OCI-LY1 (cell line): ENCODE results near the gene SULT2B1.

Experiments used
- H2AFZ ChIP-seq: fragments of 200-600 bp; sonication (generic), shearing (Covaris generic); 2 replicates; pipeline ENCODE4 v1.6.0; 2014; ENCODE audit warnings: antibody characterized with exemption, mild to moderate bottlenecking, low read length
- H3F3A ChIP-seq: fragments of 200-600 bp; sonication (generic), shearing (Covaris generic); 2 replicates; pipeline ENCODE4 v1.6.0; 2014; ENCODE audit warnings: mild to moderate bottlenecking, antibody characterized with exemption, low read length, moderate library complexity; ENCODE audit not compliant: insufficient read depth
- H3K27ac ChIP-seq: fragments of 200-600 bp; sonication (generic); 2 replicates; pipeline ENCODE4 v1.5.1; 2014; ENCODE audit warnings: low read length, mixed run types, mild to moderate bottlenecking, low read depth; ENCODE audit not compliant: poor library complexity, severe bottlenecking
- H3K27me3 ChIP-seq: fragments of 200-600 bp; sonication (generic); 2 replicates; pipeline ENCODE4 v1.6.0; 2014; ENCODE audit warnings: antibody characterized with exemption, mild to moderate bottlenecking, low read length, moderate library complexity; ENCODE audit not compliant: insufficient read depth
- H3K36me3 ChIP-seq: fragments of 200-600 bp; sonication (generic); 2 replicates; pipeline ENCODE4 v1.6.1; 2014; ENCODE audit warnings: mild to moderate bottlenecking, antibody characterized with exemption, low read length, moderate library complexity, mixed read lengths; ENCODE audit not compliant: insufficient read depth
- H3K4me1 ChIP-seq: fragments of 200-600 bp; sonication (generic); 2 replicates; pipeline ENCODE4 v1.5.1; 2014; ENCODE audit warnings: mild to moderate bottlenecking, low read length, moderate library complexity; ENCODE audit not compliant: insufficient read depth, severe bottlenecking
- H3K4me2 ChIP-seq: fragments of 200-600 bp; sonication (generic), shearing (Covaris generic); 2 replicates; pipeline ENCODE4 v1.6.1; 2014; ENCODE audit warnings: low read length
- H3K4me3 ChIP-seq: fragments of 200-600 bp; sonication (generic); 2 replicates; pipeline ENCODE4 v1.5.1; 2014; ENCODE audit warnings: low read length, low read depth, mild to moderate bottlenecking, mixed read lengths; ENCODE audit not compliant: poor library complexity, severe bottlenecking
- H3K79me2 ChIP-seq: fragments of 200-600 bp; shearing (Covaris generic); 2 replicates; pipeline ENCODE4 v1.6.1; 2016; ENCODE audit warnings: mixed run types, low read length, mixed read lengths; ENCODE audit not compliant: insufficient read depth
- H3K9ac ChIP-seq: fragments of 200-600 bp; sonication (generic), shearing (Covaris generic); 2 replicates; pipeline ENCODE4 v1.6.1; 2014; ENCODE audit warnings: mild to moderate bottlenecking, low read length, mixed read lengths
- H3K9me2 ChIP-seq: fragments of 200-600 bp; sonication (generic), shearing (Covaris generic); 2 replicates; pipeline ENCODE4 v1.6.1; 2014; ENCODE audit warnings: low read depth, mild to moderate bottlenecking, low read length, mixed read lengths
- H3K9me3 ChIP-seq: fragments of 200-600 bp; shearing (Covaris generic); 2 replicates; pipeline ENCODE4 v1.6.1; 2014; ENCODE audit warnings: low read length, mixed read lengths
- H4K20me1 ChIP-seq: fragments of 200-600 bp; sonication (generic), shearing (Covaris generic); 2 replicates; pipeline ENCODE4 v1.6.0; 2016; ENCODE audit warnings: mild to moderate bottlenecking, low read length; ENCODE audit not compliant: insufficient read depth
- EZH2 ChIP-seq: fragments of 200-600 bp; sonication (generic), shearing (Covaris generic); IDR thresholded peaks from 2 replicates; pipeline ENCODE4 v1.8.0; 2017; ENCODE audit warnings: borderline replicate concordance, mixed run types, mild to moderate bottlenecking, antibody characterized with exemption, low read length, moderate library complexity, mixed read lengths
- TF ChIP-seq, protein P1 (sequence below): fragments of 200-600 bp; sonication (generic), shearing (Covaris generic); IDR thresholded peaks from 2 replicates; pipeline ENCODE4 v1.5.1; 2017; ENCODE audit warnings: mild to moderate bottlenecking, antibody characterized with exemption, low read length, moderate library complexity, mixed read lengths

The SULT2B1 gene

DNA sequence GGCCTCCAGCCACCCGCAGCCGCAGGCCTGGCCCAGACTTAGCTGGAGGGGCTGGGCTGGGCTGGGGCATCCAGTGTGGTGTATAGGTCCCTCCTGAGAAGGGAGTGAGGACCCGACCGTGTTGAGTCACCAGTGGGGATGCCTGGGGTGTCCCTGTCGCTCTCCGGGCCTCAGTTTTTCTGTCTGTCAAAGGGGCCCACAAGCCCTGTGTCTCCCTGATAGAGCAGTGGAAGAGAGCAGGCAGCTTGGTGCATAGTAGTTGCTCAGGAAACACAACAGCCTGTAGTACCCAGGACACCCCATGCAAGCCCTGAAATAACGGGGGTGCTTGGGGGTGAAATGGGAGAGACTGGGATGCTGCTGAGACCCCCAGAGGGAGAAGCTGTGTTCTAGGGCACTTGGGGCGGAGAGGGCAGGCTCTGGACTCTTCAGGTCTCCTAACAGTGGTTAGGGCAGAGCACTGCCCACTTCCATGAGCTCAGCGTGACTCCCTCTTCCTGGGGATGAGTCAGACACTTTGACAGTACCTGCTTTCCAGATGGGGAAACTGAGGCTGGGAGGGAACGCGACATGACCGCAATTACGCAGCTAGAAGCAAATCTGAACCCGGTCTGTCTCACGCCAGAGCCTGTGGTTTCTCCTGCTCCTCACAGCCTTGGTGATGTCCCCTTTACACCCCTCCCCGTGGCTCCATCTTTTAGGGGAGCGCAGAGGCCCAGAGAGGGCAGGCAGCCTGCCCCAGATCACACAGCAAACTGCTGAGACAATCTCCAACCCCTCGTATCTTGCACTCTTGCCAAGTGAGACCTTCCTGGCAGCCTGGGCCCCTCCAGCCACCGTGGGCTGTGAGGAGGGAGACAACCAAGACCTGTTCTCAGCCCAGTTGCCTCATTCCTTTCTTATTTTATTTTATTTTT lies 692 bp downstream of the SULT2B1 start:
- H3K4me2 ChIP-seq: no peak overlapping the region
- H3K9ac ChIP-seq: no peak overlapping the region
- H3K27me3 ChIP-seq: peaks cover 15% of the 10 kb centered on the region
- no peaks in the 10 kb centered on the region for H3K9me2 ChIP-seq
- H2AFZ ChIP-seq: no peak overlapping the region
- H4K20me1 ChIP-seq: no peaks in the 10 kb centered on the region
- no peaks in the 10 kb centered on the region for H3K79me2 ChIP-seq
- H3K4me3 ChIP-seq: no peak overlapping the region
- TF ChIP-seq, protein P1, sequence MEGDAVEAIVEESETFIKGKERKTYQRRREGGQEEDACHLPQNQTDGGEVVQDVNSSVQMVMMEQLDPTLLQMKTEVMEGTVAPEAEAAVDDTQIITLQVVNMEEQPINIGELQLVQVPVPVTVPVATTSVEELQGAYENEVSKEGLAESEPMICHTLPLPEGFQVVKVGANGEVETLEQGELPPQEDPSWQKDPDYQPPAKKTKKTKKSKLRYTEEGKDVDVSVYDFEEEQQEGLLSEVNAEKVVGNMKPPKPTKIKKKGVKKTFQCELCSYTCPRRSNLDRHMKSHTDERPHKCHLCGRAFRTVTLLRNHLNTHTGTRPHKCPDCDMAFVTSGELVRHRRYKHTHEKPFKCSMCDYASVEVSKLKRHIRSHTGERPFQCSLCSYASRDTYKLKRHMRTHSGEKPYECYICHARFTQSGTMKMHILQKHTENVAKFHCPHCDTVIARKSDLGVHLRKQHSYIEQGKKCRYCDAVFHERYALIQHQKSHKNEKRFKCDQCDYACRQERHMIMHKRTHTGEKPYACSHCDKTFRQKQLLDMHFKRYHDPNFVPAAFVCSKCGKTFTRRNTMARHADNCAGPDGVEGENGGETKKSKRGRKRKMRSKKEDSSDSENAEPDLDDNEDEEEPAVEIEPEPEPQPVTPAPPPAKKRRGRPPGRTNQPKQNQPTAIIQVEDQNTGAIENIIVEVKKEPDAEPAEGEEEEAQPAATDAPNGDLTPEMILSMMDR: no peak
- no peak for TF ChIP-seq EZH2
- no peaks in the 10 kb centered on the region for H3K36me3 ChIP-seq
- no peak overlapping the region for H3K27ac ChIP-seq
- no peaks in the 10 kb centered on the region for H3F3A ChIP-seq
- H3K4me1 ChIP-seq: no peaks in the 10 kb centered on the region
- H3K9me3 ChIP-seq: no peaks in the 10 kb centered on the region

DNA sequence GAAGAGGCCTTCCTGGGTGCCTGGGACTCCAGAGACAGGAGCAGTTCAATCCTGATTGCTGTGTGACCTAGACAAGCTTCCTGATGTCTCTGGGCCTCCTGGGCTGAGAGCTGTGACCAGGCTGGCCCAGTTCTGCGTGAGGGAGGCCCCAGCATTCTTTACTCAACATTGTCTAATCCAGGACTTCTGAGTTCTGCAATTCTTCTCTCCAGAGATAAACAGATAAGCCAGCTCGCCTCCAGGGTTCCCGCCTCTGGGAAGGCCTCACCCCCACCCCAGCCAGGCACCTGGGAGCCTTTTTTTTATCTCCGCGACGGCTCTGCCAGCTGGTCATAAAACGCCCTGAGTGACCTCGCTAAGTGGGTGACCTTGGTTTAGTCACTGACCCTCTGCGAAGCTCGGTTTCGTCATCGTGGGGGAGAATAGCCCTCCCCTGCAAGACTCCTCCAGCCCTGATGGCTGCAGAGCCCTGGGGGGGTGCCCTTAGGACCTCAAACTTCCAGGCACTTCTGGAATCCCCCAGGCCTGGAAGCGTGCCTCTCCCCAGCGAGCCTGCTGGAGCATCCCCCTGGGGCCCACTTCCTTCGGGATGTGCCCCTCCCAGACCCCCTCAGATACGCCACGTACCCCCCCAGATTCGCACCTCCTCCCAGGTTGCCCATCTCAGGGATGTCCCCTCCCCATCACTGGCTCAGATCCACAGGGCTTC lies 1.9 kb downstream of the SULT2B1 start:
- Histone ChIP-seq H3K9ac (no peak overlapping the region), H3K9me3 (no peaks in the 10 kb centered on the region), H3K27me3 (peaks cover 9% of the 10 kb centered on the region), H3K9me2 (no peaks in the 10 kb centered on the region), H3F3A (no peaks in the 10 kb centered on the region), H3K79me2 (no peaks in the 10 kb centered on the region), H3K27ac (no peak overlapping the region), H2AFZ (no peak overlapping the region), H3K4me2 (no peak overlapping the region), H3K36me3 (no peaks in the 10 kb centered on the region), H3K4me1 (no peaks in the 10 kb centered on the region), H4K20me1 (no peaks in the 10 kb centered on the region), H3K4me3 (no peak overlapping the region)
- TF ChIP-seq EZH2: no peak
- TF ChIP-seq, protein P1: no peak

DNA sequence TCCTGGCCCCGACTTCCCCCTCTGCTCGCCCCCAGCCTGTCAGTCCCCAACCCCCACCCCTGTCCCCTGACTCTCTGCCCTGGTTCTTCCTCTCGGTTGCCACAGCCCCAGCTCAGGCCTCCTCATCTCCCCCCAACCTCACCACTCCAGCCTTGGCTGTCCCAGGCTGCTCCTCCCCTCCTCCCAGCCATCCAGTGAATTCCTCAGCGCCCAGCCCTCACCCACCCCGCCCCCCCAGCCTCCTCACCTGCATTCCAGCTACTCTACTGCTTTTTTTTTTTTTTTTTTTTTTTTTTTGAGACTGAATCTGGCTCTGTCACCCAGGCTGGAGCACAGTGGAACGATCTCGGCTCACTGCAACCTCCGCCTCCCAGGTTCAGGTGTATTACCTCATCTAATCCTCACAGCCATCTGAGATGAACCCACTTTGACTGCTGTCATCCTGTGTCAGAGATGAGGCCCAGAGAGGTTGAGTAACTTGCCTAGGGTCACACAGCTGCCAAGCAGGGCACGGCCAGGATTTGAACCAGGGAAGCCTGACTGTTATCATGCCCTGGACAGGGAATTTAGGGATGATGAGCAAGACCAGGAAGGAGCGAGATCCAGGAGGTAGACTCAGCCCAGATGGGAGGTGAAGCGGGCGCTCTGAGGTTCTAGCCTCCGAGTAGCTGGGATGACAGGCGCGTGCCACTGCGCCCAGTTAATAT lies 2.6 kb downstream of the SULT2B1 start:
- Histone ChIP-seq H3K4me3 (no peak overlapping the region), H3F3A (no peaks in the 10 kb centered on the region), H3K4me1 (no peaks in the 10 kb centered on the region), H2AFZ (no peak overlapping the region), H4K20me1 (no peaks in the 10 kb centered on the region), H3K36me3 (no peaks in the 10 kb centered on the region), H3K9me2 (no peaks in the 10 kb centered on the region), H3K9ac (no peak overlapping the region), H3K27ac (no peak overlapping the region), H3K79me2 (no peaks in the 10 kb centered on the region), H3K9me3 (no peaks in the 10 kb centered on the region), H3K27me3 (peaks cover 9% of the 10 kb centered on the region), H3K4me2 (no peak overlapping the region)
- TF ChIP-seq, protein P1: no peak
- TF ChIP-seq EZH2: no peak
